MM.1S (cell line): ENCODE data around the gene TAF11.

Experiments used
- CTCF ChIP-seq: fragments of 300-600 bp; sonication (generic); IDR thresholded peaks from 2 replicates; pipeline ENCODE4 v1.5.1; 2016; ENCODE audit warnings: antibody characterized with exemption, low read length, mixed read lengths
- EZH2phosphoT487 ChIP-seq: fragments of 300-600 bp; sonication (generic); IDR thresholded peaks from 2 replicates; pipeline ENCODE4 v1.6.1; 2018; ENCODE audit warnings: antibody characterized with exemption, low read length

- no peak for TF ChIP-seq CTCF
- no peak for TF ChIP-seq EZH2phosphoT487
These were observed 21.3 kb downstream of the TAF11 start for GRCh38 chr6:34866509-34866908.
